Measurements from ENCODE around the gene CSNK1G1. TPM values are rescaled to one million over a fixed set of nuclear protein-coding genes. Genes with fewer than 3 reads are reported as not detected.

Gene CSNK1G1
- total and polyA plus RNA-seq, 2 of the 8 experiments (the other 6 are each of a cell fraction or from before 2014, with no cell fraction given): 6.0 to 12.9 TPM

GRCh38 chr15:64161688-64162477, 194.1 kb downstream of the CSNK1G1 start (continued):
- TF ChIP-seq TEAD4 (IDR thresholded peaks at IDR 0.05; ENCODE audit: low read depth, low read length) (no peak), E2F6 (IDR thresholded peaks at IDR 0.05) (no peak), RXRA (IDR thresholded peaks at IDR 0.05; ENCODE audit: insufficient read depth, low read depth, low read length) (no peak), KDM5A (IDR thresholded peaks at IDR 0.05; ENCODE audit: low read length) (no peak), JUND (IDR thresholded peaks at IDR 0.05; ENCODE audit: low read length) (no peak), KDM4A (IDR thresholded peaks at IDR 0.05; ENCODE audit: low read depth, low read length, severe bottlenecking) (no peak)
